Neutrophil (primary cell): ENCODE measurements around the gene TRIOBP.

Experiments
- H3K27ac ChIP-seq: fragments of 200-600 bp; sonication (generic); 2 replicates; pipeline ENCODE4 v1.5.1; 2016; ENCODE audit warnings: mild to moderate bottlenecking, moderate library complexity
- H3K27me3 ChIP-seq: fragments of 200-600 bp; sonication (generic); 2 replicates; pipeline ENCODE4 v1.6.0; 2016; ENCODE audit warnings: mild to moderate bottlenecking
- H3K36me3 ChIP-seq: fragments of 200-600 bp; sonication (generic); 2 replicates; pipeline ENCODE4 v1.5.1; 2017
- H3K4me1 ChIP-seq, 2 experiments: fragments of 200-600 bp in 1 of 2; sonication (generic) in 1 of 2; 1 replicate in 1 of 2; 2 replicates in 1 of 2; pipeline versions ENCODE4 v1.5.1 to v1.6.1; 2013 to 2016; ENCODE audit warnings: low read depth in 1 of 2, low read length in 1 of 2, mild to moderate bottlenecking in 1 of 2, moderate library complexity in 1 of 2; ENCODE audit not compliant: control insufficient read depth in 1 of 2, insufficient read depth in 1 of 2
- H3K4me3 ChIP-seq, 2 experiments: fragments of 200-600 bp in 1 of 2; sonication (generic) in 1 of 2; 1 replicate in 1 of 2; 2 replicates in 1 of 2; pipeline ENCODE4 v1.5.1; 2013 to 2016; ENCODE audit warnings: low read depth in 1 of 2, low read length in 1 of 2, mild to moderate bottlenecking in 1 of 2, moderate library complexity in 1 of 2
- H3K9me3 ChIP-seq: fragments of 200-600 bp; sonication (generic); 2 replicates; pipeline ENCODE4 v1.5.1; 2016
- TF ChIP-seq, protein P1 (sequence below): fragments of 200-600 bp; sonication (generic); IDR thresholded peaks from 2 replicates; pipeline ENCODE4 v1.5.1; 2016; ENCODE audit warnings: antibody characterized with exemption

Gene TRIOBP, protein sequence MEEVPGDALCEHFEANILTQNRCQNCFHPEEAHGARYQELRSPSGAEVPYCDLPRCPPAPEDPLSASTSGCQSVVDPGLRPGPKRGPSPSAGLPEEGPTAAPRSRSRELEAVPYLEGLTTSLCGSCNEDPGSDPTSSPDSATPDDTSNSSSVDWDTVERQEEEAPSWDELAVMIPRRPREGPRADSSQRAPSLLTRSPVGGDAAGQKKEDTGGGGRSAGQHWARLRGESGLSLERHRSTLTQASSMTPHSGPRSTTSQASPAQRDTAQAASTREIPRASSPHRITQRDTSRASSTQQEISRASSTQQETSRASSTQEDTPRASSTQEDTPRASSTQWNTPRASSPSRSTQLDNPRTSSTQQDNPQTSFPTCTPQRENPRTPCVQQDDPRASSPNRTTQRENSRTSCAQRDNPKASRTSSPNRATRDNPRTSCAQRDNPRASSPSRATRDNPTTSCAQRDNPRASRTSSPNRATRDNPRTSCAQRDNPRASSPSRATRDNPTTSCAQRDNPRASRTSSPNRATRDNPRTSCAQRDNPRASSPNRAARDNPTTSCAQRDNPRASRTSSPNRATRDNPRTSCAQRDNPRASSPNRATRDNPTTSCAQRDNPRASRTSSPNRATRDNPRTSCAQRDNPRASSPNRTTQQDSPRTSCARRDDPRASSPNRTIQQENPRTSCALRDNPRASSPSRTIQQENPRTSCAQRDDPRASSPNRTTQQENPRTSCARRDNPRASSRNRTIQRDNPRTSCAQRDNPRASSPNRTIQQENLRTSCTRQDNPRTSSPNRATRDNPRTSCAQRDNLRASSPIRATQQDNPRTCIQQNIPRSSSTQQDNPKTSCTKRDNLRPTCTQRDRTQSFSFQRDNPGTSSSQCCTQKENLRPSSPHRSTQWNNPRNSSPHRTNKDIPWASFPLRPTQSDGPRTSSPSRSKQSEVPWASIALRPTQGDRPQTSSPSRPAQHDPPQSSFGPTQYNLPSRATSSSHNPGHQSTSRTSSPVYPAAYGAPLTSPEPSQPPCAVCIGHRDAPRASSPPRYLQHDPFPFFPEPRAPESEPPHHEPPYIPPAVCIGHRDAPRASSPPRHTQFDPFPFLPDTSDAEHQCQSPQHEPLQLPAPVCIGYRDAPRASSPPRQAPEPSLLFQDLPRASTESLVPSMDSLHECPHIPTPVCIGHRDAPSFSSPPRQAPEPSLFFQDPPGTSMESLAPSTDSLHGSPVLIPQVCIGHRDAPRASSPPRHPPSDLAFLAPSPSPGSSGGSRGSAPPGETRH (N-terminal part only)

DNA sequence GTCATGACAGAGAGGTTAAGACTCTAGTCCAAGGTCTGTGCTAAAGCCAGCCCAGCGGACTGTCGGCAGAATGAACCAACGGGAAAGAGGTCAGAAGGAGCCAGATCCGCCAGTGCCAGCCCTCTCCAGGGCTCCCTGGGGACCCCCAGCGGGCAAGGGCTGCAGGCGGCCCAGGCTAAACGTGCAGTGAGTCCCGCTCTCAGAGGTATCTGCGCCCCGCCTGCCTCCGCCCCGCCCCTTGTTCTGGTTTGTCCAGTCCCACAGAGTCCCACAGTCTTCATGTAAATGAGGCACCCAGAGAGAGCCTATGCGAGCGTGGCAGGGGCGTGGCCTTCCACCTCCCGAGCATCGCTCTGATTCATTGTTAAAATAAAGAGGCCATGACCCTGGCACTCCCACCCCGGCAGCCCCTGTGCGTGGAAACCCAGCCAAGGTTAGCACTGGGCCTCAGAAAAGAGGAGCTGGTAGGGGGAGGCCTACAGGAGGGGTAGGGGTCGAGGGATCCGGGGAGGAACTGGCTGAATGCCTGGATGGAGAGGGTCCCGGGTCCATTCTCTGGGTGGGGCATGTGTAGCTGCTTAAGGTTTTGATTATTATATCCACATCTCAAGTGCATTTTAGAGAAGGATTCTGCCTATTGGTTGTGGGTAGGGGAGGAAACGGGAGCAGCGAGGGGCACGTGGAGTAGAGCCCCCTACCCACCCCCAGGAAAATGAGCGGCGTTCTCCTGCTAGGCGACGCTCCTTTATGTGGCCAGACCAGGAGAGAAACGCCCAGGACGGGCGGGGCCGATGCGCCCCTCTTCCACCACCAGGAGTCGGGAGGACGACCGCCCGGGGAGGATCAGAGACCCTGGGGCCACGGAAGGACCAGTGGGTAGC lies at the start of gene TRIOBP:
TRIOBP (plus strand) TSS at position 392 of the 881 bp plus-strand sequence. CDS start 4,318 bp downstream, outside the sequence.
- peaks cover 31% of the 10 kb centered on the region for H3K36me3 ChIP-seq
- H3K27ac ChIP-seq: no peak within 1 kb of the TSS
- peak within 1 kb of the TSS; percentile 23 to 32 for H3K4me3 ChIP-seq
- H3K27me3 ChIP-seq: peaks cover 19% of the 10 kb centered on the region
- H3K9me3 ChIP-seq: no peaks in the 10 kb centered on the region
- TF ChIP-seq, protein P1, sequence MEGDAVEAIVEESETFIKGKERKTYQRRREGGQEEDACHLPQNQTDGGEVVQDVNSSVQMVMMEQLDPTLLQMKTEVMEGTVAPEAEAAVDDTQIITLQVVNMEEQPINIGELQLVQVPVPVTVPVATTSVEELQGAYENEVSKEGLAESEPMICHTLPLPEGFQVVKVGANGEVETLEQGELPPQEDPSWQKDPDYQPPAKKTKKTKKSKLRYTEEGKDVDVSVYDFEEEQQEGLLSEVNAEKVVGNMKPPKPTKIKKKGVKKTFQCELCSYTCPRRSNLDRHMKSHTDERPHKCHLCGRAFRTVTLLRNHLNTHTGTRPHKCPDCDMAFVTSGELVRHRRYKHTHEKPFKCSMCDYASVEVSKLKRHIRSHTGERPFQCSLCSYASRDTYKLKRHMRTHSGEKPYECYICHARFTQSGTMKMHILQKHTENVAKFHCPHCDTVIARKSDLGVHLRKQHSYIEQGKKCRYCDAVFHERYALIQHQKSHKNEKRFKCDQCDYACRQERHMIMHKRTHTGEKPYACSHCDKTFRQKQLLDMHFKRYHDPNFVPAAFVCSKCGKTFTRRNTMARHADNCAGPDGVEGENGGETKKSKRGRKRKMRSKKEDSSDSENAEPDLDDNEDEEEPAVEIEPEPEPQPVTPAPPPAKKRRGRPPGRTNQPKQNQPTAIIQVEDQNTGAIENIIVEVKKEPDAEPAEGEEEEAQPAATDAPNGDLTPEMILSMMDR: peak; percentile 37
- H3K4me1 ChIP-seq: peaks cover 23 to 24% of the 10 kb centered on the region in 2 experiments

DNA sequence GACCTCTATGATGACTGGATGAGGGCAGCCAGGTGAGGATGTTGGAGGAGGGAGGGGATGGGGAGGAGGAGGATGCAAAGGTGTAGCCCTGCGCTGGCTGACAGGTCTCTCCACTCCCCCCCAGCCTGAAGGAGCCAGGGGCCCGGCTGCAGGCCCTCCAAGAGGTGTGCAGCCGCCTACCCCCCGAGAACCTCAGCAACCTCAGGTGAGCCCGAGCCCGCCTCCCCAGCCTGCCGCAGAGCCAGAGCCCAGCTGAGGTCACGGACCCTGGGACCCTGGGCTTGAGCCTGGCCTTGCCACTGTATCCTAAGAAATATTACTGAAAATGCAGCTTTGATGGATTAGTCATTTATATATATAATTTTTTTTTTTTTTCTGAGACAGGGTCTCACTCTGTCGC lies 49.5 kb upstream of the TRIOBP start:
- TF ChIP-seq, protein P1: no peak
- no peak overlapping the region for H3K4me3 ChIP-seq
- no peaks in the 10 kb centered on the region for H3K9me3 ChIP-seq
- H3K4me1 ChIP-seq: peaks cover 5 to 11% of the 10 kb centered on the region in 2 experiments
- H3K36me3 ChIP-seq: peaks cover 100% of the 10 kb centered on the region
- H3K27ac ChIP-seq: no peak overlapping the region
- H3K27me3 ChIP-seq: no peaks in the 10 kb centered on the region

DNA sequence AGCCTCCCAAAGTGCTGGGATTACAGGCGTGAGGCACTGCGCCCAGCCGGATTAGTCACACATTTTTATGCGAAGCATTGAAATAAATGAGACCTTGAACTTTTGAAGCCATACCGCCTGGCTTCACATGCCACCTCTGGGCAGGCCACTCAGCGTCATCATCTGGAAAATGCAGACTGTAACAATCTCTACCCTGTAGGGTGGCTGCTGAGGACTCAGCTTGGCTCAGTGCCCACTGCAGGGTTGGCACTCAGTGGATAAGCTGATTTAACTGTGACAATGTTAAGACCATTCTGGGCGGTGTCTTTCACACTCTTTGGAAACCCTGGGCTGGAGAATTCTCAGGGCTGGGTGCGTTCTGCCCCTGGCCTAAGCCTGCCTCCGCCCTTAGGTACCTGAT lies 48.9 kb upstream of the TRIOBP start:
- Histone ChIP-seq H3K4me3 (no peak overlapping the region), H3K9me3 (no peaks in the 10 kb centered on the region), H3K27me3 (no peaks in the 10 kb centered on the region), H3K4me1 (peaks cover 5 to 8% of the 10 kb centered on the region in 2 experiments), H3K36me3 (peaks cover 100% of the 10 kb centered on the region), H3K27ac (no peak overlapping the region)
- TF ChIP-seq, protein P1: no peak

DNA sequence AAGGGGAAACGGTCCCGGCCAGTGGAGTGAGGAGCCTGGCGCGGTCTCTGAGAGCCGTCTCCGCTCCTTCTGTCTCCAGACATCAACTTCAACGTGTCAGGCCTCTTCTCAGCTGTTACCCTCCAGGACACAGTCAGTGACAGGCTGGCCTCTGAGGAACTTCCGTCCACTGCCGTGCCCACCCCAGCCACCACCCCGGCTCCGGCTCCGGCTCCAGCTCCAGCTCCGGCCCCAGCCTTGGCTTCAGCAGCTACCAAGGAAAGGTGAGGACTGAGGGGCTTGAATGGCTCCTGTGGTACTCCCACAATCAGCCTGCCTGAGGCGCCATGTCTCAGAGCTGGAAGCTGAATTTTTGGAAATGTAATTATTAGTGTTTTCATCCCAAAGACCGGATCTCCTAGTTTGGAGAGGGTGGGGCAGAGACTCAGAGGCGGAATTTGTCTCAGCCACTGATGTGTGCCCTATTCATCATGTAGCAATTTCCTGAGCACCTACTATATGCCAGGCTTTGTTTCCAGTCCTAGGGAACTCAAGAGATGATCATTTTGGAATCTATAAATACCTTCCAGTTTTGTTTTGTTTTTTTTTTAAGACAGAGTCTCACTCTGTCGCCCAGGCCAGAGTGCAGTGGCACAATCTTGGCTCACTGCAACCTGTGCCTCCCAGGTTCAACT lies 46.2 kb upstream of the TRIOBP start:
- TF ChIP-seq, protein P1: no peak
- Histone ChIP-seq H3K36me3 (peaks cover 100% of the 10 kb centered on the region), H3K27me3 (no peaks in the 10 kb centered on the region), H3K4me3 (no peak overlapping the region), H3K4me1 (no peaks in the 10 kb centered on the region), H3K9me3 (no peaks in the 10 kb centered on the region), H3K27ac (no peak overlapping the region)
